HepG2 (cell line): ENCODE measurements around the gene MITF.

ENCODE experiments used
- ATF5 ChIP-seq: sonication (generic); formaldehyde crosslinking; IDR thresholded peaks from 2 replicates; pipeline ENCODE4 v1.4.0; 2020; ENCODE audit warnings: mild to moderate bottlenecking, low read depth, missing genetic modification reagents
- EED ChIP-seq: sonication (generic); formaldehyde crosslinking; IDR thresholded peaks from 2 replicates; pipeline ENCODE4 v1.5.0; 2020; ENCODE audit warnings: mild to moderate bottlenecking, missing genetic modification reagents
- ELF1 ChIP-seq: sonication (generic); formaldehyde crosslinking; IDR thresholded peaks from 2 replicates; pipeline ENCODE4 v1.4.0; 2020; ENCODE audit warnings: missing genetic modification reagents
- EP300 ChIP-seq, 3 experiments: sonication (generic) in 1 of 3; formaldehyde crosslinking in 1 of 3; IDR thresholded peaks; 2 replicates each; pipeline versions ENCODE4 v1.5.1 to v1.6.1; 2011 to 2020; ENCODE audit warnings: low read depth in 2 of 3, low read length in 2 of 3, borderline replicate concordance in 1 of 3, improper control_type of control experiment in 1 of 3, mild to moderate bottlenecking in 1 of 3, missing genetic modification reagents in 1 of 3, moderate library complexity in 1 of 3
- MEF2D ChIP-seq: sonication (generic); formaldehyde crosslinking; IDR thresholded peaks from 2 replicates; pipeline ENCODE4 v1.5.1; 2020; ENCODE audit warnings: mild to moderate bottlenecking, missing genetic modification reagents
- NPAS2 ChIP-seq: sonication (generic); formaldehyde crosslinking; IDR thresholded peaks from 2 replicates; pipeline ENCODE4 v1.8.0; 2022; ENCODE audit warnings: mild to moderate bottlenecking, missing genetic modification reagents, borderline replicate concordance
- TF ChIP-seq, protein P1 (sequence below), 2 experiments: sonication (generic) in 1 of 2; formaldehyde crosslinking in 1 of 2; IDR thresholded peaks; 2 replicates each; pipeline versions ENCODE4 v1.4.0 to v1.6.1; 2018 to 2020; ENCODE audit warnings: missing genetic modification reagents in 2 of 2, borderline replicate concordance in 1 of 2, low read depth in 1 of 2, mild to moderate bottlenecking in 1 of 2, missing biosample characterization in 1 of 2

DNA sequence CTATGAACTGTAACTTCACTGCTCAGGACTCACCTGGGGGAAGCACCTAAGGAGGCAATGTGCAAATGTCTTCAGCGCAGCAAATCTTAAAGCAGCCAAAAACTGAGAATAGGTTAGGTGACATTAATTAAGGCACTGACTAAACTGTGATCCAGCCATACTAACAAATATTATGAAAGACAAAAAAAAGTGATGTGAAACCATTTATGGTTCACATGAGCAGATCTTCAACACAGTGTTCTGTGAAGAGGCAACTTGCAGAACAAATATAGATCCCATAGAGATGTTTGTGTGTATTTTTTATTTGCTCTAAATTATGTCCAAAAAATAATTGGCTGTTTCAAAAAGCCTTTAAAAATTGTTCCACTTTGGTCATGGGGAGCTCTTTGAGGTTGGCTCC, 24.1 kb upstream of the MITF start:
- no peak for TF ChIP-seq MEF2D (CRISPR knock-in tag)
- no peak for TF ChIP-seq ATF5 (CRISPR knock-in tag)
- TF ChIP-seq EED (CRISPR knock-in tag), result no peak
- TF ChIP-seq EP300 (IDR thresholded peaks at IDR 0.05; ENCODE audit: low read depth in 2 of 2, low read length in 2 of 2), result no peak
- no peak for TF ChIP-seq EP300 (CRISPR knock-in tag; IDR thresholded peaks at IDR 0.05; ENCODE audit: borderline replicate concordance)
- TF ChIP-seq, protein P1, sequence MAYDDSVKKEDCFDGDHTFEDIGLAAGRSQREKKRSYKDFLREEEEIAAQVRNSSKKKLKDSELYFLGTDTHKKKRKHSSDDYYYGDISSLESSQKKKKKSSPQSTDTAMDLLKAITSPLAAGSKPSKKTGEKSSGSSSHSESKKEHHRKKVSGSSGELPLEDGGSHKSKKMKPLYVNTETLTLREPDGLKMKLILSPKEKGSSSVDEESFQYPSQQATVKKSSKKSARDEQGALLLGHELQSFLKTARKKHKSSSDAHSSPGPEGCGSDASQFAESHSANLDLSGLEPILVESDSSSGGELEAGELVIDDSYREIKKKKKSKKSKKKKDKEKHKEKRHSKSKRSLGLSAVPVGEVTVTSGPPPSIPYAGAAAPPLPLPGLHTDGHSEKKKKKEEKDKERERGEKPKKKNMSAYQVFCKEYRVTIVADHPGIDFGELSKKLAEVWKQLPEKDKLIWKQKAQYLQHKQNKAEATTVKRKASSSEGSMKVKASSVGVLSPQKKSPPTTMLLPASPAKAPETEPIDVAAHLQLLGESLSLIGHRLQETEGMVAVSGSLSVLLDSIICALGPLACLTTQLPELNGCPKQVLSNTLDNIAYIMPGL (CRISPR knock-in tag; IDR thresholded peaks at IDR 0.05; ENCODE audit: borderline replicate concordance in 1 of 2, low read depth in 1 of 2), result no peak
- TF ChIP-seq NPAS2, result no peak
- TF ChIP-seq ELF1 (CRISPR knock-in tag), result no peak
